Panc1 (cell line): ENCODE measurements around the gene PTPRJ. TPM values are rescaled to one million over a fixed set of nuclear protein-coding genes. Genes with fewer than 3 reads are reported as not detected.

Experiments
- ATAC-seq: fragments of 200-7000 bp; cut with Tn5 transposase; 2 replicates; pipeline ENCODE4 v1.9.1; 2020; ENCODE audit warnings: mild to moderate bottlenecking, moderate library complexity
- BruUV-seq: library from RNA; stranded (reverse); fragments of 400-500 nt; replicated peaks from 2 replicates; lab custom pipeline; 2021; lab: Mats Ljungman, UMichigan
- CTCF ChIA-PET: fragments of 300-600 bp; sonication (Branson Sonifier 250); formaldehyde crosslinking; loops from one replicate; lab custom pipeline; 2022; ENCODE audit warnings: antibody characterized with exemption; lab: Charles Lee
- POLR2A ChIA-PET: fragments of 300-600 bp; sonication (Branson Sonifier 250); formaldehyde crosslinking; loops from one replicate; lab custom pipeline; 2022; ENCODE audit warnings: antibody characterized with exemption; lab: Charles Lee
- DNase-seq: peaks from one replicate; pipeline ENCODE4 v3.0.0-alpha.2; 2010; ENCODE audit warnings: low read depth, low spot score
- H3K27ac ChIP-seq: 2 replicates; pipeline ENCODE4 v1.5.1; 2011; ENCODE audit warnings: mild to moderate bottlenecking, low read length, inconsistent platforms
- H3K27me3 ChIP-seq: fragments of 200-500 bp; sonication (Bioruptor generic); 2 replicates; pipeline ENCODE4 v1.6.0; 2014; ENCODE audit warnings: low read length, inconsistent platforms; ENCODE audit not compliant: control insufficient read depth, insufficient read depth
- H3K36me3 ChIP-seq: fragments of 200-500 bp; sonication (Bioruptor generic); 2 replicates; pipeline ENCODE4 v1.5.1; 2014; ENCODE audit warnings: inconsistent platforms, mild to moderate bottlenecking, low read length, moderate library complexity; ENCODE audit not compliant: control insufficient read depth, insufficient read depth
- H3K4me1 ChIP-seq: 2 replicates; pipeline ENCODE4 v1.5.1; 2011; ENCODE audit warnings: inconsistent platforms, mild to moderate bottlenecking, low read length, moderate library complexity; ENCODE audit not compliant: control insufficient read depth, insufficient read depth
- H3K4me3 ChIP-seq, 2 experiments: 2 replicates each; pipeline ENCODE4 v1.5.1; 2011 to 2012; ENCODE audit warnings: low read depth in 2 of 2, low read length in 2 of 2, mild to moderate bottlenecking in 2 of 2, inconsistent platforms in 1 of 2, moderate library complexity in 1 of 2
- H3K9me3 ChIP-seq: fragments of 200-500 bp; sonication (Bioruptor generic); 2 replicates; pipeline ENCODE4 v1.5.1; 2014; ENCODE audit warnings: low read depth, mild to moderate bottlenecking, inconsistent platforms, low read length, moderate library complexity; ENCODE audit not compliant: control insufficient read depth, insufficient read depth
- CTCF ChIP-seq: fragments of 450-650 bp; IDR thresholded peaks from 2 replicates; pipeline ENCODE4 v1.5.1; 2017; ENCODE audit warnings: mild to moderate bottlenecking
- POLR2AphosphoS5 ChIP-seq: IDR thresholded peaks from 2 replicates; pipeline ENCODE4 v1.6.1; 2012; ENCODE audit warnings: mild to moderate bottlenecking, low read depth, low read length, moderate library complexity
- REST ChIP-seq, 2 experiments: IDR thresholded peaks; 2 replicates each; pipeline ENCODE4 v1.6.1; 2011 to 2012; ENCODE audit warnings: low read depth in 2 of 2, control low read depth in 1 of 2, low read length in 1 of 2, mild to moderate bottlenecking in 1 of 2, moderate library complexity in 1 of 2; ENCODE audit not compliant: insufficient read depth in 1 of 2
- SIN3A ChIP-seq: IDR thresholded peaks from 2 replicates; pipeline ENCODE4 v1.6.1; 2012; ENCODE audit warnings: low read depth, mild to moderate bottlenecking, low read length, moderate library complexity, borderline replicate concordance; ENCODE audit not compliant: insufficient read depth
- TCF7L2 ChIP-seq: IDR thresholded peaks from 2 replicates; pipeline ENCODE4 v1.6.1; 2011; ENCODE audit warnings: mild to moderate bottlenecking, low read depth, low read length, inconsistent platforms
- in situ Hi-C: cut with HindIII; loops from 2 replicates; pipeline ENCODE4 v1.10.0; 2016; ENCODE audit warnings: low sequenced_read_pairs, low pct_unique_long_range_greater_than_20kb
- intact Hi-C: fragments of 100-400 bp; cut with micrococcal nuclease; formaldehyde crosslinking; loops from one replicate; pipeline ENCODE4 v1.10.0; 2022; ENCODE audit not compliant: unreplicated experiment
- total RNA-seq: library from RNA; stranded (reverse); gene quantifications from one replicate; pipeline ENCODE4 v1.2.1, GENCODE V29; 2021; ENCODE audit not compliant: unreplicated experiment

The PTPRJ gene
- total RNA-seq, 1 experiment from 2014 or later, result 73.6 TPM

GRCh38 chr11:48078689-48079088, 98.3 kb downstream of the PTPRJ start:
- CTCF ChIA-PET, result no interaction called here

GRCh38 chr11:48079596-48079995, 99.2 kb downstream of the PTPRJ start:
- ChIA-PET POLR2A (no interaction called here), CTCF (no interaction called here)
- DNase-seq, result no peak
- peaks cover 10% of the 10 kb centered on the region for H3K4me1 ChIP-seq
- H3K9me3 ChIP-seq, result no peaks in the 10 kb centered on the region
- H3K4me3 ChIP-seq, result no peak overlapping the region
- no peak overlapping the region for H3K27ac ChIP-seq
- intact Hi-C loops (no loop called here), in situ Hi-C loops (no loop called here)
- H3K36me3 ChIP-seq, result no peaks in the 10 kb centered on the region
- no TSS peak for BruUV-seq
- H3K27me3 ChIP-seq, result no peaks in the 10 kb centered on the region
- TF ChIP-seq TCF7L2, result no peak
- TF ChIP-seq CTCF, result no peak
- no peak for TF ChIP-seq SIN3A
- TF ChIP-seq POLR2AphosphoS5, result no peak
- TF ChIP-seq REST (IDR thresholded peaks at IDR 0.05; ENCODE audit: insufficient read depth in 1 of 2, low read depth in 2 of 2, low read length in 1 of 2), result no peak
- no peak for ATAC-seq

More at GRCh38 chr11:48078689-48079088, 98.3 kb downstream of the PTPRJ start:
- Histone ChIP-seq H3K4me3 (no peak overlapping the region), H3K27ac (no peak overlapping the region), H3K27me3 (no peaks in the 10 kb centered on the region), H3K36me3 (no peaks in the 10 kb centered on the region), H3K4me1 (peaks cover 10% of the 10 kb centered on the region), H3K9me3 (no peaks in the 10 kb centered on the region)
- ATAC-seq, result no peak
- TF ChIP-seq POLR2AphosphoS5, result no peak
- no peak for TF ChIP-seq CTCF
- no peak for TF ChIP-seq SIN3A
- TF ChIP-seq TCF7L2, result no peak
- TF ChIP-seq REST (IDR thresholded peaks at IDR 0.05; ENCODE audit: insufficient read depth in 1 of 2, low read depth in 2 of 2, low read length in 1 of 2), result no peak
- in situ Hi-C loops (no loop called here), intact Hi-C loops (no loop called here)
- no peak for DNase-seq
- BruUV-seq, result TSS peak; percentile 7
- POLR2A ChIA-PET, result interaction anchor here (0.7 kb wide), 1 partner anchor 29 kb away, joined by 11 read pairs; no protein-coding TSS in a partner anchor
